Fibroblast of the conjunctiva (primary cell): ENCODE measurements around the gene RAB12.
"Not testable (repeated sequence)": the region's sequence is repeated elsewhere in the genome, so short reads cannot be mapped to it uniquely, and the experiment has no call there.

Experiments
- DNase-seq: peaks from one replicate; pipeline ENCODE4 v3.0.0-alpha.2; 2010; ENCODE audit warnings: low read depth

RAB12 gene

DNA sequence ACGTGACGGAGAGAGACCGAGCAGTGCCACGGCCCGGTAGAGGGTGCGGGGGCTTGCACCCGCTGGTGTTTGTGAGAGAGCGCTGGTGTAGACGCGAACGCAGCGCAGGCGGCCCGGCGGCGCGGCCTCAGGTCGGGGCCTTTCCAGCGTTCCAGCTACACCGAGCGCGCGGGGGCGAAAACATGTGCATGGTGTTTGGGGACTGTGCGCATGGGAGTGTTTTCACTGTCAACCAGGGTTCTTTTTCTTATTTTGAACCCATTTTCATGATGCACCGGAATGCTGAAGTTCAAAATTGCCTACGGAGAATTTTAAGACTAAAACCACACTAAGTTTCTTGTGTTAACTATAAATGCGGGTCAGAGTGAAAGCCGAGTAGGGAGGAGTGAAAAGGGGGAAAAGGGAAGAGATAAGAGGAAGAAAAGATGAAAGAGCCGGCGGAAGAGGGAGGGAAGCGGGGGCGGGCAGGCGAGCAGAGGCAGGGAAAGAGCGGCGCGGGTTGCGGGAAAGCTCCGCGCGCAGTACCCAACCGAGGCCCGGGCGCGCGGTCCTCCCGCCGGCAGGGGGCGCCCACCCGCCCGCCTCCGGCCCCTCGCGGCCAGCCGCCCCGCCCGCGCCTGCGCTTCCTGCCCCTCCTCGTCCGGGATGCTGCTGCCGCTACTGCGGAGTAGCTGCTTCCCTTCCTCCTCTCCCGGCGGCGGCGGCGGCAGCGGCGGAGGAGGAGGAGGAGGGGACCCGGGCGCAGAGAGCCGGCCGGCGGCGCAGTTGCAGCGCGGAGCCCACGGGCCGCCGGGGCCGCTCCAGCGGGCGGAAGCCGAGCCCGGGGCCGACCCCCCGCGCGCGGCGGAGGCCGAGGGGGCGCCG is at the start of gene RAB12:
TSS of gene RAB12 (plus strand) at position 643 of the 864 bp plus-strand sequence. CDS start at position 646, 3 bp downstream.
- DNase-seq = peak; percentile 56

DNA sequence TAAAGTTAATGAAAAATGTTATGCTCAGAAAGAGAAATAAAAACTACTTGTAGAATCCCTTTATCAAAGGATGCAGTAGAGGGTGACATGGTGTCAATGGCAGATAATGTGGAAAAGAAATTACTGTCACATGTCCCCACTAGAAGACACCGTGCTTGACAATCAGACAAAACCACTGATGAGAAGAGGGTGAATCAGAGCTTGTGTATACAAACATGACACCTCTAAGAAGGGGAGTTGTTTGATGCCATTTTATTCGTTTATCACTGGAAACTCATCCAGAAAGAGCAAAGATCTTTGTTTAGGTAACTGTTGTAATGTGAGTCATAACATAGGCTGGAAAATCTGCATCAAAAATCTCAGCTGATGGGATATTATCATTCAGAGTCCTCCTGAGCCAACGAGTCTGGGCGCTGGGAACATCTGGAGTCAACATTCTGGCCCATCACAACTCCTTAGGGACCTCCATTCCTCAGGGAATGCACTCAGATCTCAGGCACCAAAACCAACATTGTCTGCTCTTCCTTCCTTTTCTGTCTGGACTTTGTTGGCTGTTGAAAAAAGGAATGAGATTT is 49.5 kb upstream of the RAB12 start:
- DNase-seq = no peak

- no peak for DNase-seq
These were observed 47.9 kb upstream of the RAB12 start for GRCh38 chr18:8561123-8561910.

- no peak for DNase-seq
These were observed 47.2 kb upstream of the RAB12 start for GRCh38 chr18:8562070-8562469.

GRCh38 chr18:8562919-8563318 is 46.3 kb upstream of the RAB12 start:
- DNase-seq = no peak

DNA sequence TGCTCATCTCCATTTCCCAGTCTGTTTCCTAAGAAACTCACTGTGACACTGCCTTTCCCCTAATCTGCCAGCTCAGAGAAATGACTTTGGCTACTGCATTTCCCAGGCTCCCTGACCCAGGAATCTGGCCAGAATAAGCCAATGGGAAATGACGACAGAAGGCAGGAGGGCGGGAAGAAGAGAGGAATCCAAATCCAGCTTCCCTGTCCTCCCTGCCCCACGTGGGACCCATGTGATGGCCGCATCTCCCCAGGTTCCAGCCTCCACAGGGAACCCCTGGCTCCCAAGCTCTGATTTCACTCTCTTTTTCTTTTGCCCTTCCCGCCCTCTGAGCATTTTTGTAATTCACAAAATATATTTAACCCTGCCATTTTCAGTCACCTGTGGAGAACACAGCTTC is 37.8 kb upstream of the RAB12 start:
- no peak for DNase-seq

- not testable (repeated sequence) for DNase-seq
These were observed 35.5 kb upstream of the RAB12 start for GRCh38 chr18:8573766-8574165.

GRCh38 chr18:8584798-8585197 is 24.4 kb upstream of the RAB12 start:
- DNase-seq = no peak

DNA sequence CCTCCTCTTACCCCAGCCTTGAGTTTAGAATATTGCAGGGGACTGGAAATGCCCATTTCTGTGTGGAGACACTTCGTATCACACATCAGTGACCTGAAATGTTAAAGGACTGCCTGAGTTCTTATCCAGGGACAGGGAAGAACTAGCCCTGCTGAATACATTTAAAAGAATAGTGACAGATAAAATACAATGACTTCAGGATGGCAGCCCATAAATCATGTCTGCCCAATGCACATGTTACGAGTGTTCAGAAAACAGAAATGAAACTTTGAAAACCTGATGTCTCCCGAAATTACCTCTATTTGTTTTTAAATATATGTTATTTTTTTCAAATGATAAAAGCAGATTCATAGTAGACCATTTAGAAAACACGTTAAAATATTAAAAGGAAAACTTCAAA is 22.3 kb upstream of the RAB12 start:
- no peak for DNase-seq

DNA sequence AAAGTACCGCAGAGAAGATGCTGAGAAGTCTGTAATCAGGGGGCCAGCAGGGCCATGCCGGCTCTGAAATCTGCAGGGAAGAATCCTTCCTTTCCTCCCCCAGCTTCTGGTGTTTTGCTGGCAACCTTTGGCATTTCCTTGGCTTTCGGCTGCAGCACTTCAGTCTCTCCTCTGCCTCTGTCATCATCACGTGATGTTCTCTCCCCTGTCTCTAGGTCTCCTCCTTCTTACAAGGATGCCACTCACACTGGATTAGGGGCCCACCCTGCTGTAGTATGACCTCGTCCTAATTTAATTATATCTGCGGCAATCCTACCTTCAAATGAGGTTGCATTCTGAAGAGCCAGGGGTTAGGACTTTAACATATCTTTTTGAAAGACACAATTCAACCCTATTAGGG is 13.8 kb upstream of the RAB12 start:
- DNase-seq = no peak

DNA sequence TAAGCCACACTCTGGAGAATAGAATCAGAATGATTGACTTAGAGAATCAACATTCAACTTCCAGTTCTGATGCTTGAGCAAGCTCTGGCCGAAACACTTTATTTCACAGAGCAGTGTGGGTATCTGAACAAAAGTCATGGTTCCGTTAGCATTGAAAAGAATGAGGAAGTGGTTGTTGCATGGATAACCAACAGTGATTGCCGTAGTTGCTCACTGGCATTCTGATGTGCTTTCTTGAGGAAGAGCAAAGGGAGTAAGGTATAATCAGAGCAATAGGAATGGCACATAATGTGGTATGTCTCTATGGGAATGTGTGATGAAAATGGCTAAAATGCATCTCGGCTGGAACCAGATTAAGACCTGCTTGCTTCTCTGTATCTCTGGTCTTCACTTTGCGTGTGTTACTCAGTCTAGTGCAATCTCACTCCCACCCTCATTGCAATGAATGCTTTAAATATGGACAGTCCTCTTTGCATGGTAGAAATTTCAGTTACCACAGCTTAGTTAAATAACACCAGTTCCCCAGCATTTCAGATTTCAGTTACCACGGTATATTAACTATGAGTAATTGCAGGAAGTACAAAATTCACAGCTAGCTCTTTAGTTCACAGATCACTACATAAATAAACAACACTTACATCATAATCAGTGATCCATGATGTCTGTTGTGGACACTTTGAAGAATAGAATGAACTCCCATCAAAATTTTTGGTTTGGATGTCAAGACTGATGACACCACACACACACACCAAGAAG is 7.8 kb upstream of the RAB12 start:
- no peak for DNase-seq

DNA sequence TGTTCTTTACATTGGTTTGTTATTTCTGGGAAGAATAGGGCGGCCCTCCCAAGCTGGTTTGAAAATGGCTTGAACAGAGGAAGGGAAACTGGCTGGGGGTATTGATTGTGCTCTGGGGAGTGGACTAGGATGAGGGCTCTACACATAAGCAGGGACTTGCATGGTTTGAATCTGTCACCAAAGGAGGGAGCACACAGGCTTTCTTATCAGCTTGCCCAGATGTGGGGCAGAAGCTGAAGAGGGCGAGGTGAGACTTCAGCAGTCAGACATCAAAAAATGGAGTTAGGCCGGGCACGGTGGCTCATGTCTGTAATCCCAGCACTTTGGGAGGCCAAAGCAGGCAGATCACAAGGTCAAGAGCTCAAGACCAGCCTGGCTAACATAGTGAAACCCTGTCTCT is 7.2 kb upstream of the RAB12 start:
- no peak for DNase-seq

- no peak for DNase-seq
These were observed 6.7 kb upstream of the RAB12 start for GRCh38 chr18:8602557-8602956.

GRCh38 chr18:8603663-8604520 is 5.3 kb upstream of the RAB12 start:
- DNase-seq = no peak

GRCh38 chr18:8605974-8606373 is 3.3 kb upstream of the RAB12 start:
- no peak for DNase-seq

DNA sequence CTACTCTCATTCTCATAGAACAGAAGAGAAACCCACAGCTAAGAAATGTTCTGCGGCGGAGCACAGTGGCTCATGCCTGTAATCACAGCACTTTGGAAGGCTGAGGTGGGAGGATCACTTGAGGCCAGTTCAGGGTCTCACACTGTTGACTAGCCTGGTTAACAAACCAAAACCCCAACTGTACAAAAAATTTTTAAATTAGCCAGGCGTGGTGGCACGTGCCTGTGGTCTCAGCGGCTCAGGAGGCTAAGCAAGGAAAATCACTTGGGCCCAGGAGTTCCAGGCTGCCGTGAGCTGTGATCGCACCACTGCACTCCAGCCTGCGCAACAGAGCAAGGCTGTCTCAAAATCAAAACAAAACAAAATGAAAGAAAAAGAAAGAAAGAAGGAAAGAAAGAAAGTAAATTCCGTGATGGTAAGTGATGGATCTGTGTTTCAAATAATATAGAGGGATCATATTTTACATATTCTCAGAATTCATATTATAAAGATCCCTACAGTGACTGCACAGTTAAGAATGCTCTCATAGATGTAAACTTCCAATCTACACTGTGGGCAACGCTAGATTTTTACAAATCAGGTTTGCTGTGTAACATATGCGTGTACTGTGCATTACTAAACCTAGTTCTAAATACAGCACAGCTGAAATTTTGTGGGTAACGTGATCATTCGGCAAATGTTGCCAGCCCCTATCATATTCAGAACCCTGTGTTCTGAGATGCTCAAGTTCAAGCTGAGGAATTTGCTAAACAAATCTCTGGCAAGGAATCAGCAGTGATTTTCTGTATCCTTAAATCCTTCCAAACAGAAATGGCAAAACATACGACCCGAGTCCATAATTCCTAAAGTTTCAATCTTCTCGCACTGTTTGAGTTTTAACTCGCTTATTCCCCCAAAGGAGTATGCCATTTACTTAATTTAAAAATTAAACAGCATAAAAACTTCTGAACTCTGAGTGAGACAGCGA is 1.2 kb upstream of the RAB12 start:
- peak; percentile 49 for DNase-seq

- no peak for DNase-seq
These were observed 622 bp downstream of the RAB12 start for GRCh38 chr18:8609659-8610458.

DNA sequence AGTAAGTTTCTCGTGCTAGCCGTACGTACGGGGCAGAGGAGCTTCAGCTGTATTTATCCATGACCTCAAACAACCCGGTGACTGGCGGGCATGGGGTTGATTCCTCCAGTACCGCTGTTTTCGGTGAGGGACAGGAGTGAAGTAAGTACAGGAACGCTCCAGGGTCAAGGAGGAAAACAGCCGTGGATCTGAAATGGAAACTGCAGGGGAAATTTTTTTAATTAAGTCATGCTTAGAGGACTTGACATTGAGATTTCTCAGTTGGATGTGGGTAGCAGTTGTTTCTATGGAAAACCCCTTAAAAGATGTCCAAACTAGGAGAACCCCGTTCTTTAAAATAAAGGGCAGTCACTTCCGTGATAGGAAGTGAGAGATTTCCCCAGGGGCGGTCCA is 1.2 kb downstream of the RAB12 start:
- DNase-seq = no peak

- DNase-seq = no peak
These were observed 2.8 kb downstream of the RAB12 start for GRCh38 chr18:8611916-8612576.
